CD4-positive, CD25-positive, alpha-beta regulatory T cell (primary cell): ENCODE data around the gene DDIAS. TPM values are rescaled to one million over a fixed set of nuclear protein-coding genes. Genes with fewer than 3 reads are reported as not detected.
"Not testable (repeated sequence)": the region's sequence is repeated elsewhere in the genome, so short reads cannot be mapped to it uniquely, and the experiment has no call there.

Source experiments
- ATAC-seq, 2 donors: fragments of 150-1000 bp; cut with Tn5 transposase; one replicate each; pipeline ENCODE4 v1.10.0; 2021; ENCODE audit warnings: low read depth in 2 of 2, moderate number of reproducible peaks in 2 of 2, moderate library complexity in 1 of 2
- DNase-seq, 3 donors: peaks; one replicate each; pipeline versions ENCODE4 v3.0.0 to v3.0.0-alpha.2; 2012 to 2022; ENCODE audit warnings: mixed read lengths in 1 of 3
- H3K27ac ChIP-seq: one replicate; pipeline ENCODE4 v1.7.0; 2013; ENCODE audit warnings: mild to moderate bottlenecking, low read length; ENCODE audit not compliant: insufficient read depth, poor library complexity, severe bottlenecking
- H3K27me3 ChIP-seq: one replicate; pipeline ENCODE4 v1.7.0; 2013; ENCODE audit warnings: low read length; ENCODE audit not compliant: control insufficient read depth, insufficient read depth
- H3K36me3 ChIP-seq: one replicate; pipeline ENCODE4 v1.7.0; 2013; ENCODE audit warnings: mild to moderate bottlenecking, low read length, moderate library complexity; ENCODE audit not compliant: control insufficient read depth, insufficient read depth
- H3K4me1 ChIP-seq: 2 replicates; pipeline ENCODE4 v1.7.0; 2013; ENCODE audit warnings: mild to moderate bottlenecking, low read length; ENCODE audit not compliant: insufficient read depth, control insufficient read depth, poor library complexity, severe bottlenecking
- H3K4me3 ChIP-seq: one replicate; pipeline ENCODE4 v1.7.0; 2013; ENCODE audit warnings: low read depth, mild to moderate bottlenecking, low read length, moderate library complexity
- H3K9me3 ChIP-seq, 2 experiments: 1 replicate in 1 of 2; 2 replicates in 1 of 2; pipeline ENCODE4 v1.7.0; 2013; ENCODE audit warnings: low read length in 2 of 2, mild to moderate bottlenecking in 1 of 2, moderate library complexity in 1 of 2; ENCODE audit not compliant: control insufficient read depth in 2 of 2
- H3K27ac Mint-ChIP-seq, 3 donors: one replicate each; pipeline ENCODE4 v1.8.0; 2020 to 2022; ENCODE audit warnings: mild to moderate bottlenecking in 3 of 3, mixed read lengths in 3 of 3, moderate library complexity in 2 of 3
- H3K27me3 Mint-ChIP-seq: one replicate; pipeline ENCODE4 v1.8.0; 2022; ENCODE audit warnings: mild to moderate bottlenecking, mixed read lengths
- H3K36me3 Mint-ChIP-seq: one replicate; pipeline ENCODE4 v1.8.0; 2020; ENCODE audit warnings: mixed read lengths
- H3K4me1 Mint-ChIP-seq, 4 donors: one replicate each; pipeline ENCODE4 v1.8.0; 2020 to 2022; ENCODE audit warnings: mixed read lengths in 4 of 4, mild to moderate bottlenecking in 1 of 4
- H3K4me3 Mint-ChIP-seq, 4 donors: one replicate each; pipeline ENCODE4 v1.8.0; 2020 to 2022; ENCODE audit warnings: mild to moderate bottlenecking in 4 of 4, mixed read lengths in 4 of 4, moderate library complexity in 3 of 4
- H3K9me3 Mint-ChIP-seq, 7 donors: one replicate each; pipeline ENCODE4 v1.8.0; 2020 to 2022; ENCODE audit warnings: mixed read lengths in 7 of 7, mild to moderate bottlenecking in 3 of 7, moderate library complexity in 2 of 7
- polyA plus RNA-seq, 4 donors: library from polyadenylated mRNA; unstranded; fragments of 300-500 nt; fragmentation: Illumina TruSeq; gene quantifications; one replicate each; pipeline ENCODE4 v1.2.3, GENCODE V29; 2021
- total RNA-seq: library from RNA; stranded (reverse); gene quantifications from one replicate; pipeline ENCODE4 v1.2.3, GENCODE V29; 2022

DDIAS gene, protein sequence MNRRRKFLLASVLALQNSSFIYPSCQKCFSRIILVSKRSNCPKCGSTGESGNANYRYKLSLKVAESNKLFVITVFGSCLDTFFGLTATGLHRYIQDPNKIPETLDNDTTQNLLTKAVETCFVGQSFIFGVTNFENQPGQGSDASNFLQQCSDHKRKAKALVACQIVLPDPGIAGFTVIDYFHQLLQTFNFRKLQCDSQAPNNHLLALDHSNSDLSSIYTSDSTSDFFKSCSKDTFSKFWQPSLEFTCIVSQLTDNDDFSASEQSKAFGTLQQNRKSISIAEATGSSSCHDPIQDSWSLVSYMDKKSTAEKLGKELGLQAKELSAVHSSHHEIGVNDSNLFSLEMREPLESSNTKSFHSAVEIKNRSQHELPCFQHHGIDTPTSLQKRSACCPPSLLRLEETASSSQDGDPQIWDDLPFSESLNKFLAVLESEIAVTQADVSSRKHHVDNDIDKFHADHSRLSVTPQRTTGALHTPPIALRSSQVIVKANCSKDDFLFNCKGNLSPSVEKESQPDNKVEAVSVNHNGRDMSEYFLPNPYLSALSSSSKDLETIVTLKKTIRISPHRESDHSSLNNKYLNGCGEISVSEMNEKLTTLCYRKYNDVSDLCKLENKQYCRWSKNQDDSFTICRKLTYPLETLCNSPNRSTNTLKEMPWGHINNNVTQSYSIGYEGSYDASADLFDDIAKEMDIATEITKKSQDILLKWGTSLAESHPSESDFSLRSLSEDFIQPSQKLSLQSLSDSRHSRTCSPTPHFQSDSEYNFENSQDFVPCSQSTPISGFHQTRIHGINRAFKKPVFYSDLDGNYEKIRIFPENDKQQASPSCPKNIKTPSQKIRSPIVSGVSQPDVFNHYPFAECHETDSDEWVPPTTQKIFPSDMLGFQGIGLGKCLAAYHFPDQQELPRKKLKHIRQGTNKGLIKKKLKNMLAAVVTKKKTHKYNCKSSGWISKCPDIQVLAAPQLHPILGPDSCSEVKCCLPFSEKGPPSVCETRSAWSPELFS
- total RNA-seq, result 2.2 TPM
- polyA plus RNA-seq, result 1 to 10 TPM in 3 of 4 donors, under 1 TPM in 1; 0.86 to 2.8 (median 1.3) TPM

DNA sequence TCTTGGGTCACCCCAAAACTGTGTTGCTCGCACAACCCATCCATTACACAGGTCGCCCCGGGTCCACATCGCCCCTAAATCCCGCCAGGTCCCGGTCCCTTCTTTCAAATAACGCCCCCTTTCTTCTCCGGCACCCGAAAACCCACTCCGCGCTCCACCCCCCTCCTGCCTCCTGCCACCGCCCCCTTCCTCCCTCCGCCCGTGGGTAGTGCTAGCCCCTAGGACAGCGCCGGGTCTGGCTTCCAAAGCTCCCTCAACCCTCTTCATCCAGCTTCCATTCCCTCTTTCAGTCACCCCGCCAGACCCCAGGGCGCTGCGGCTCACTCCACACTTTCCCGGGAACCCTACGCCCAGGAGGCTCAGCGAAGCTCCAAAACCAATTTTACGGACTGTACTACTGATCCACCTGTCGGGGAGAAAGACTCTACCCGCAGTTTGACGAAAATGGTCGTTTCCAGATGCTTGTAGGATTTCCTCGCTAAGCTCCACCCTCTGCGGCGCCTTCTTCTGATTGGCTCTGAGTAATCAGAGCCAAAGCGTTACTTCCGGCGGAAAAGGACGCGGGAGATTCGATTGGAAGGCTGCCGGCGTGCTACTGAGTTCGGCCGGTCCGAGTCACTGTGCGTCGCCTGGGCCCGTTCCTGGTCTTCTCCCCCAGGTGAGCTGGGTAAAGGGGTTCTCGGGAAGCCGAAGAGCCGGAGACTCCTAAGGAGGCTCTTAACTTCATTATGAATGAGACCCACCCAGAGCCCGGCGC lies at the start of gene DDIAS:
TSS of gene DDIAS (plus strand) at position 572 of the 757 bp plus-strand sequence. CDS start 13,003 bp downstream, outside the sequence.
- H3K27me3 Mint-ChIP-seq, result peaks cover 4% of the 10 kb centered on the region
- H3K27me3 ChIP-seq, result no peaks in the 10 kb centered on the region
- peaks cover 5% of the 10 kb centered on the region for H3K36me3 Mint-ChIP-seq
- H3K4me3 Mint-ChIP-seq, result peak within 1 kb of the TSS; percentile 93 to 100 (median 100)
- H3K4me3 ChIP-seq, result peak within 1 kb of the TSS; percentile 98
- peak within 1 kb of the TSS; percentile 99 to 100 (median 100) for H3K27ac Mint-ChIP-seq
- peaks cover 4 to 52% (median 16%) of the 10 kb centered on the region in 4 donors for H3K4me1 Mint-ChIP-seq
- DNase-seq (peak; percentile 93 to 99 (median 95)), ATAC-seq (peak; percentile 80 to 82)
- no peaks in the 10 kb centered on the region for H3K9me3 ChIP-seq
- no peaks in the 10 kb centered on the region for H3K9me3 Mint-ChIP-seq
- H3K36me3 ChIP-seq, result no peaks in the 10 kb centered on the region
- peaks cover 31% of the 10 kb centered on the region for H3K4me1 ChIP-seq
- H3K27ac ChIP-seq, result peak within 1 kb of the TSS; percentile 98

DNA sequence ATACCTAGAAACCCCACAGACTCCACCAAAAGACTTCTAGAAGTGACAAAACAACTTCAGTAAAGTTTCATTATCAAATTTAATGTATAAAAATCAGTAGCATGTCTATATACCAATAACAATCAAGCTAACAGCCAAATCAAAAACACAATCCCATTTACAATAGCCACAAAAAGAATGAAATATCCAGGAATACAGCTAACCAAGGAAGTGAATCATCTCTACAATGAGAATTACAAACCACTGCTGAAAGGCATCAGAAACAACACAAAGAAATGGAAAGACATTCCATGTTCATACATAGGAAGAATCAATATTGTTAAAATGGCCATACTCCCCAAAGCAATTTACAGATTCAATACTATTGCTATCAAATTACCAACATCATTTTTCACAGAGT lies 47.3 kb upstream of the DDIAS start:
- Mint-ChIP-seq H3K4me3 (no peak overlapping the region), H3K4me1 (peaks cover 0 to 7% (median 0%) of the 10 kb centered on the region in 4 donors), H3K36me3 (peaks cover 22% of the 10 kb centered on the region), H3K27ac (no peak overlapping the region), H3K9me3 (no peaks in the 10 kb centered on the region), H3K27me3 (no peaks in the 10 kb centered on the region)
- ATAC-seq, result no peak
- Histone ChIP-seq H3K27ac (no peak overlapping the region), H3K36me3 (no peaks in the 10 kb centered on the region), H3K27me3 (no peaks in the 10 kb centered on the region), H3K4me1 (no peaks in the 10 kb centered on the region), H3K9me3 (no peaks in the 10 kb centered on the region), H3K4me3 (no peak overlapping the region)
- DNase-seq, result peak in 1 of 3 donors; percentile 9

DNA sequence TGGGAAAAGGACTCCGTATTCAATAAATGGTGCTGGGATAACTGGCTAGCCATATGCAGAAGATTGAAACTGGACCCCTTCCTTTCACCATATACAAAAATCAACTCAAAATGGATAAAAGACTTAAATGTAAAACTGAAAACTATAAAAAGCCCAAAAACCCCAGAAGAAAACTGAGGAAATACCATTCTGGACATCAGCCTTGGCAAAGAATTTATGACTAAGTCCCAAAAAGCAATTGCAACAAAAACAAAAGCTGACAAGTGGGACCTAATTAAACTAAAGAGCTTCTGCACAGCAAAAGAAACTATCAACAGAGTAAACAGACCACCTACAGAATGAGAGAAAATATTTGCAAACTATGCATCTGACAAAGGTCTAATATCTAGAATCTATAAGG lies 46.6 kb upstream of the DDIAS start:
- not testable (repeated sequence) for H3K9me3 ChIP-seq, DNase-seq, ATAC-seq, H3K27ac Mint-ChIP-seq, H3K4me1 ChIP-seq, H3K36me3 ChIP-seq, H3K9me3 Mint-ChIP-seq, H3K27me3 ChIP-seq, H3K4me1 Mint-ChIP-seq, H3K4me3 ChIP-seq, H3K27me3 Mint-ChIP-seq, H3K4me3 Mint-ChIP-seq, H3K27ac ChIP-seq
- H3K36me3 Mint-ChIP-seq, result peaks cover 22% of the 10 kb centered on the region

DNA sequence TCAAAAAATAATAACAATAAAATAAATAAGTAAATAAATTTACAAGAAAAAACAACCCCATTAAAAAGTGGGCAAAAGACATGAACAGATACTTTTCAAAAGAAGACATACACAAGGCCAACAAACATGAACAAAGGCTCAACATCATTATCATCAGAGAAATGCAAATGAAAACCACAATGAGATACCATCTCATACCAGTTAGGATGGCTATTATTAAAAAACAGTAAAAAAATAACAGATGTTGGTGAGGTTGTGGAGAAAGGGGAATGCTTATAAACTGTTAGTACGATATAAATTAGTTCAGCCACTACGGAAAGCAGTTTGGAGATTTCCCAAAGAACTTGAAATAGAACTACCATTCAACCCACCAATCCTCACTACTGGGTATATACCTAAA lies 45.9 kb upstream of the DDIAS start:
- no peaks in the 10 kb centered on the region for H3K27me3 Mint-ChIP-seq
- H3K36me3 ChIP-seq, result no peaks in the 10 kb centered on the region
- H3K4me3 Mint-ChIP-seq, result no peak overlapping the region
- peaks cover 22% of the 10 kb centered on the region for H3K36me3 Mint-ChIP-seq
- no peak overlapping the region for H3K4me3 ChIP-seq
- ATAC-seq, result no peak
- H3K4me1 ChIP-seq, result no peaks in the 10 kb centered on the region
- no peaks in the 10 kb centered on the region for H3K9me3 Mint-ChIP-seq
- DNase-seq, result no peak
- H3K9me3 ChIP-seq, result no peaks in the 10 kb centered on the region
- H3K27ac ChIP-seq, result no peak overlapping the region
- H3K4me1 Mint-ChIP-seq, result peaks cover 0 to 7% (median 0%) of the 10 kb centered on the region in 4 donors
- H3K27ac Mint-ChIP-seq, result no peak overlapping the region
- H3K27me3 ChIP-seq, result no peaks in the 10 kb centered on the region

DNA sequence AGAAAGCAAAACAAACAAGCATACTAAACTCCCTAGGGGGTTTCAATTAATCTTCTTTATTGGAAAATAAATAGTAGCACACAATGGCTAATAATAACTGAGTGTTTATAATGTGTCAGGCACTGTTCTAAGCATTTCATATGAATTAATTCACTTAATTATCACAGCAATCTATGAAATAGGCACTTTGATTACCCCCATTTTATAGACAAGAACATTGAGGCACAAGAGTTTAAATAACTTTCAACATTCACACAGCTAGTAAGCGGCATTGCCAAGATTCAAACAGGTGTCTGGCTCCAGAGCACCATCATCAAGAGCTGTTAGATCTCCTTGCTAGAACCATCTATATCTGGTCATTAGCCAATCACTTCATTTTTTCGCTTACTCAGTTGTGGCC lies 44.4 kb upstream of the DDIAS start:
- Mint-ChIP-seq H3K9me3 (no peaks in the 10 kb centered on the region), H3K27me3 (no peaks in the 10 kb centered on the region), H3K36me3 (peaks cover 22% of the 10 kb centered on the region), H3K4me1 (peaks cover 0 to 9% (median 0%) of the 10 kb centered on the region in 4 donors), H3K27ac (no peak overlapping the region), H3K4me3 (no peak overlapping the region)
- no peak overlapping the region for H3K4me3 ChIP-seq
- no peak overlapping the region for H3K27ac ChIP-seq
- ATAC-seq, result no peak
- no peak for DNase-seq
- H3K4me1 ChIP-seq, result no peaks in the 10 kb centered on the region
- H3K27me3 ChIP-seq, result no peaks in the 10 kb centered on the region
- H3K36me3 ChIP-seq, result no peaks in the 10 kb centered on the region
- H3K9me3 ChIP-seq, result no peaks in the 10 kb centered on the region

DNA sequence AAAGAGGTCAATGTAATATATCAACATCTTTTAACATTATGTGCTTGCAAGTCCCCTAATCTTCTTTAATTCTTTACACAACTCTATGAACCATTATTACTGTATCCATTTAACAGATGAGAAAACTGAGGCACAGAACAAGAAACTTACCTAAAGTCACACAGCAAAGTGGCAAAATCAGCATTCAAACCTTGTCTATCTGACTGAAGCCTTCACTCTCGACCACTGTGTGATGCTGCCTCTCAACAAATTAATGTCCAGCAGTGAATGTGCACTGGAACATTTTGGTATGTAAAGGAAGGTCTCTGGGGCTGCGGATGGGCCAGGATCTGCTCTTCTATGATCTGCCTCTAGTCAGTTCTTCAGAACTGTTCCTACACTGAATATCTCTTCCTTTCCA lies 43.4 kb upstream of the DDIAS start:
- no peaks in the 10 kb centered on the region for H3K27me3 Mint-ChIP-seq
- Histone ChIP-seq H3K36me3 (no peaks in the 10 kb centered on the region), H3K4me3 (no peak overlapping the region), H3K4me1 (no peaks in the 10 kb centered on the region), H3K27me3 (no peaks in the 10 kb centered on the region), H3K27ac (no peak overlapping the region), H3K9me3 (no peaks in the 10 kb centered on the region)
- H3K9me3 Mint-ChIP-seq, result no peaks in the 10 kb centered on the region
- H3K4me1 Mint-ChIP-seq, result peaks cover 0 to 11% (median 0%) of the 10 kb centered on the region in 4 donors
- no peak overlapping the region for H3K27ac Mint-ChIP-seq
- H3K36me3 Mint-ChIP-seq, result peaks cover 22% of the 10 kb centered on the region
- no peak for DNase-seq
- no peak overlapping the region for H3K4me3 Mint-ChIP-seq
- ATAC-seq, result no peak

DNA sequence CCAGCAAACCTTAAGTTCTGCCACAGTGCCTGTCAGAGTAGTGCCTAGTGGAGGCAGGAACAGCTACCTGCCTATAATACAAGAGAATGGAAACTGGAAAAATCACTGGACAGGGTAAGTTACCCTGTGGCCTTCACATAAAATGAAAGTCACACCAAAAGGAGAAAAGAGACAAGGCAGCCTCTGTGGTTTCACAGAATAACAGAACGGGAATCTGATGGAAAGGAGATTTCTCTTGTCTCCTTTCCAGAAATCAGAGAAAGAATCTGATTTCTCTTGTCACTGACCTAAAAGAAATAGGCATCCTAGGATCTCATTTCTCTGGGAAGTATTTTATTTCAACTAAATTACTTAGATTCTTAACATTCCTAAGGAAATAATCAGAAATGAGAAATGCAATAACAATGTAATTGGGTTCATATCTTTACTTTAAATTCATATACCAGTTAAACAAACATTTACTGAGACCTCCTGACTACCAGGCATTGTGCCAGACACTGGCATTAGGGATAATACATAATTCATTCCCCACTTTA lies 42.9 kb upstream of the DDIAS start:
- no peaks in the 10 kb centered on the region for H3K27me3 Mint-ChIP-seq
- H3K9me3 Mint-ChIP-seq, result no peaks in the 10 kb centered on the region

More for the DNA sequence above, 42.9 kb upstream of the DDIAS start:
- Mint-ChIP-seq H3K4me1 (peaks cover 0 to 9% (median 0%) of the 10 kb centered on the region in 4 donors), H3K27ac (no peak overlapping the region), H3K4me3 (no peak overlapping the region), H3K36me3 (peaks cover 18% of the 10 kb centered on the region)
- Histone ChIP-seq H3K27me3 (no peaks in the 10 kb centered on the region), H3K4me3 (no peak overlapping the region), H3K36me3 (no peaks in the 10 kb centered on the region), H3K9me3 (no peaks in the 10 kb centered on the region), H3K4me1 (no peaks in the 10 kb centered on the region), H3K27ac (no peak overlapping the region)
- no peak for ATAC-seq
- DNase-seq, result no peak
